ENCODE data around the gene ZNF688.
"Not testable (repeated sequence)": the region's sequence is repeated elsewhere in the genome, so short reads cannot be mapped to it uniquely, and the experiment has no call there.

ZNF688 gene

DNA sequence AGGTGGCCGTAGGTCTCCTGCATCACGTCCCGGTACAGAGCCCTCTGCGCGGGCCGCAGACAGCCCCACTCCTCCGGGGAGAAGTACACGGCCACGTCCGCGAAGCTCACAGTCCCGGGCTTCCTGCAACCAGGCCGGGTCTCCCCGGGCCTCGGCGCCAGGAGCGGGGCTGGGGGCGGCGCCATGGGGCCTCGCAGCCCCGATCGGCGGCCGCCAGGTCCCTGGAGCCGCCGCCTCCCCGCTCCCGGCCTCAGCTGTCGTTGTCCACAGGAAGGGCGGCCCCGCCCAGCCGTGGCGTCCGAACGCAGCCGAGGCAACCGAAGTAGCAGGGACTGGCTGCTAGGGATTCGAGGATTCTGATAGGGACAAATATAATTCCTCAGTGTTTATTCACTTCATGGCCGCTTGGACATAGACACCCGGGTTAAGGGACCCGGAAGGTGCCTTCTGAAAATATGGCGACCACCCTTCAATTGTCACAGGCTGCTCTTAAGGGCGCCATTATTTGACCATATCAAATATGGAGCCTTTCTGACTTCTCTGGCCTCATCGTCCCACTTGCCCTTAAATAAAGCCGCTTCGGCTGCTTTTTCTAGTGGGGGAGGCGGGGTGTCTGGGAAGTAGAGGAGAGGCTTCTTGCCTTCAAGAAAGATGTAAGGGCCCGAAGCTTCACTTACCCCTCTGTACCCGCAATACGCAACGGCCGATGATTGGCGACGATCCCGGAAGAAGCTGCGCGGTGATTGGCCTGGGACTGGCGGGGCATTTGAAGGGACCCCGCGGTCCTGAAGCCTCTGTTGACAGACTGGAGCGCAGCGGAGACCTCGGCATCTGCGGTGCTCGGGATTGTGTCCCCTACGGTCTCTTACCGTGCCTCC lies at the start of gene ZNF688:
Gene ZNF688, minus strand, starts transcription at position 270 of the 878 bp plus-strand sequence. Its CDS starts 85 bp downstream, at position 185.
- DNase-seq (ENCODE audit: low read depth in 2 of 2), result peak; percentile 88 to 89

DNA sequence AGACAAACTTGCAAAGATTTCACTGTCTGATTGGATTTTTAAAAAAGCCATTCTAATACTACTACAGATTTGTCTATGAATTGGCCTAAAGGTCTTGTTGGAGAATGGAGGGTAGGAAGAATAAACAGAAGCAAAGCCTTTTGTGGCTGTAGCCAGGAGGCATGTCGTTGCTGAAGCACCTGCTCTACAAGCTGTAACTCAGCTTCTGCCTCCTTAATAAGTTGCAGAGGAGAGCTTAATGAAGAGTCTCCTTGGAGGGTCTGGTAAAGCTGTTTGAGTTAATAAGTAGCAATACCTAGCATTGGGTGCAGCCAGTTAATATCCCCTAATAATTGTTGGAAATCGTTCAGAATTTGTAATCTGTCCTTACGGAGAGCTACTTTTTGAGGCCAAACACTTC lies 48.7 kb upstream of the ZNF688 start:
- no peak for DNase-seq (ENCODE audit: low read depth in 2 of 2)

DNA sequence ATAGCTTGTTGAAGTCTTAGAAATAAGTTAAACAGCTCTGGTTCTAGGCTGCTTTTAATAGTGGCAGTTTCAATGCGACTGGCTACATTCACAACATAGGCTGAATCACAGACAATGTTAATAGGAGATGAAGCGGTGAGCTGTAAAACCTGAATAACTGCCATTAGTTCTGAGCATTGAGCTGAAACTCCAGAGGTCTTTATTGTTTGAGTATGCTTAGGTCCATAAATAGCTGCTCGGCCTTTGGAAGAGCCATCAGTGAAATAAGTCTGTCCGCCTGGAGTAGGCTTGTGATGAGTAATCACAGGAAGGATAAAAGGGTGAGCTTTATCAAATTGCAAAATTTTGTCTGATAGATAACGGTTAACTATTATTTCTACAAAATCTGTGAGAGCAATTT lies 48.1 kb upstream of the ZNF688 start:
- no peak for DNase-seq (ENCODE audit: low read depth in 2 of 2)

DNA sequence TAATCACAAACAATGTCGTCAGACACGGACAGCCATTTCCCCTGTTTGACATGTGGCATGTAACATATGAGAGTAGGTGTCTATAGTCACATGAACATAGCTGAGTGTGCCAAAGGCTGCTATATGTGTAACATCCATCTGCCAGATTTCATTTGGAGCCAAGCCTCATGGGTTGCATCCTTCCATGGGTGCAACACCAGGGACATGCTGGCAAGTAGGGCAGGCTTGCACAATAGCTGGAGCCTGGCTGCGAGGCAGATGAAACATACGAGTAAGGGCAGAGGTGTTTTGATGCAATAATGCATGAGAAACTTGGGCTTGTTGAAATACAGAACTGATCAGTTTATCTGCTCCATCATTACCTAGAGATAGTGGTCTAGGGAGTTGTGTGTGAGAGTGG lies 47.7 kb upstream of the ZNF688 start:
- no peak for DNase-seq (ENCODE audit: low read depth in 2 of 2)

DNA sequence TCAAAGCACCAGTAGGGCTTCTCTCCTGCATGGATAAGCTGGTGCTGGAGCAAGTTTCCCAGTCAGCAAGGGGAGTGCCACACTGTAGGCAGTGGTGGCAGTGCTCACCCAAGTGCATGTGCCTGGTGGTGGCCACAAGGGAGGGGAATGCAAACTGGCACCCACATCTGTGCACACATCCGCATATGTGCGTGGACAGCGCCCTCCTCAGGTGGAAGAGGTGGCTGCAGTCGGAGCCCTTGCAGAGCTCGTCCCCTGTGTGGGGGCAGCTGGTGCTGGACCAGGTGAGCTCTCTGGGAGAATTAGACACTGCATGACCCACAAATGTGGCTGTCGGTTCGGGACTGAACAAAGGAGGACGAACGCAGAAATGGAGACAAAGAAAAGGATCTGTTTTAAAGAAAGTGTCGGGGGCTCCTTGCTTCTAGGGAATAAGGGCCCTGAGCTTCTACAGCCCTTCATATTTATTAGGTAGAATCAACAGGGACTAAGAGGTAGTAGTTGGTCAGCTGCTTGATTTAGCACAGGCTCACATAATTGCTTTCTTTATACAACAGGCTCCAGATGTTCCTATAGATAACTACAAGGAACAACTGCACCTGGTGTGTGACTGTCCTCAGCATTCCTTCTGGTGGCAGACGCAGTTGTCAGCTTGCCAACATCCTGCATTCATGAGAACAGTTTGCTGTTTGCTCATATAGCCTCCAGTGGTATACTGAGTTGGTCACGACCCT lies 44.0 kb upstream of the ZNF688 start:
- peak; percentile 83 for DNase-seq (ENCODE audit: low read depth in 2 of 2)

DNA sequence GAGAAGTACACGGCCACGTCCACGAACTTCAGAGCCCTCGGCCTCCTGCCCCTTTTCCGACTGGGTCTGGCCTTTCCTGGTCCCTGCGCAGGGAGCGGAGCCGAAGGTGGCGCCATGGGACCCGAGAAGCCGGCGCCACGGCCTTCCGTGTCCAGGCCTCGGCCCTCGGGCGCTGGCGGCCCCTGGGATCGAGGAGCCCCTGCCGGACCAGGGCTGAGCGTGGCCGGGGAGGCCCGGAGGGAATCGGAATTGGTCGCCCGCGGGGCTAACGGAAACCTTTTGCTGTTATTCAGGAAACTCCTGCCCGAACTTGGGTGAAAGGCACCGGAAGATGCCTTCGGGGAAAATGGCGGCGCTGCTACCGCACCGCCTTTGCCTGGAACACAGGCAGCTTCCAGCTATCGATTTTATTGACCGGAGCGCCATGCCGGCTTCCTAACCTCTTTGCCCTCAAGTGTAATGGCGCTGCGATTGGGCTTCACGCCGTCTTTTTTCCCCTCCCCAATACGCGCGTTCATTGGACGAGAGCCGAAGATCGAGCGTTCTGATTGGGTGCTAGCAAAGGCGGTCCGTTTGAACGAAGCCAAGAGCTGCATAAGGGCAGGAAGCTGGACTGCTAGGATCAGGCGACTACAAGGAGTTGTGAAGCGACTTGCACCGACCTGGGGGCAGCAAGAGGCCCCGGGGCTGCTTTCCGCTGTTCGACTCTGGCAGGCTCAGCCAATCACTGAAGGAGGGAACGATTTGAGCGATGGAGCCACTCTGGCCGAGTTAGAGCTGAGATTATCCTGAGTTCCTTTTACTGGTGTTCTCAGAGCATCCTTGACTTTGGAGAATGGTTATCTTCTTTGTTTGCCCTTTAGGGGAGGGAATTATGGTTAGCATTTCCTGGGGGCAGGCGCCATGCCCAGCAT lies 38.7 kb upstream of the ZNF688 start, which contains the start of gene ZNF689:
Gene ZNF689, minus strand, starts transcription at position 464 of the 914 bp plus-strand sequence. Its CDS starts 348 bp downstream, at position 116.
- DNase-seq (ENCODE audit: low read depth in 2 of 2), result peak; percentile 91 to 93

DNA sequence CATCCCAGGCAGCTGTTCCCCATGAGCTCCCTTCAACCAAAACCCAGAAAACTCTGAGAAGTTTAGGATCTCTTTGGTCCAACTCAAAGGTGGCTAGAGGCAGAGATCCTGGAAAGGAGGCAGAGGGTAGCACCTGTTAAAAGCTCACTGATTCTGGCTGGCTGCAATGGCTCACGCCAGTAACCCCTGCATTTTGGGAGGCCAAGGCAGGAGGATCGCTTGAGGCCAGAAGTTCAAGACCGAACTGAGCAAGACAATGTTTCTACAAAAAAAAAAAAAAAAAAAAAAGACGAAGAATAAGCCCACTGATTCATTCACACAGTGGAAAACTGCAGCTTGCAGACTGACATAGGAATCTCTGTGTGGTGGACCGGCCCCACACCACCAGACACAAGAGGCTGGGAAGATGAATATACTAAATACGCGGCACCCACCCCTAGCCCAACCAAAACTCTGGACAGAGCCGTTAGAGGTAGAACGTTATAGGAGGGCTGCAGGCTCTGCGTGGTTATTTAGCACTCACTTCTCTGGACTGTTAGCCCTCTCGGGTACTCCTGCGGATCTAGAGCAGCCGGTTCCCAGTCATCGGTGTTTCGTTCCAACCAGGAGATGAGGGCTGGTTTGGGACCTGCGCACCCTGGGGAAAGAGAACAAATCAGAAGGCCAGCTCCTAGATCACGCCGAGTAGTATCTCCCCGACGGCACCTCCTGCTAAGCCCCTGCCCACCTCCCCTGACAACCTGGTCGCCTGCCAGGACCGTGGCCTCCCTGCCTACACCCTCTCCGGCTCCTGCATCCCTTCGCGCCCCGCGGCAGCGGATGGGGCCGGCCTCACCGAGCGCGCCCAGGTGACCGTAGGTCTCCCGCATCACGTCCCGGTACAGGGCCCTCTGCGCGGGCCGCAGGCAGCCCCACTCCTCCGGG lies 37.8 kb upstream of the ZNF688 start:
- peak in 1 of 2 donors; percentile 21 for DNase-seq (ENCODE audit: low read depth in 2 of 2)

DNA sequence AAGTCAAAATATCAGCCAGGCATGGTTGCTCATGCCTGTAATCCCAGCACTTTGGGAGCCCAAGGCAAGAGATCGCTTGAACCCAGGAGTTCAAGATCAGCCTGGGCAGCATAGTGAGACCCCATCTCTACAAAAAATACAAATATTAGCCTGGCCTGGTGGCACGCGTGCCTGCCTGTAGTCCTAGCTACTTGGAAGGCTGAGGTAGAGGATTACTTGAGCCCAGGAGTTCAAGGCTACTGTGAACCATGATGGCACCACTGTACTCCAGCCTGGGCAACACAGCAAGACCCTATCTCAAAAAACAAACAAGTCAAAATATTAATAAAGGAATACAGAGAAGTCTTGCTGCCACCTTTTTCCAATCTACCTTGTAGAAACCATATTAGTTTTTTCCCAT lies 34.5 kb upstream of the ZNF688 start:
- no peak for DNase-seq (ENCODE audit: low read depth in 2 of 2)

DNA sequence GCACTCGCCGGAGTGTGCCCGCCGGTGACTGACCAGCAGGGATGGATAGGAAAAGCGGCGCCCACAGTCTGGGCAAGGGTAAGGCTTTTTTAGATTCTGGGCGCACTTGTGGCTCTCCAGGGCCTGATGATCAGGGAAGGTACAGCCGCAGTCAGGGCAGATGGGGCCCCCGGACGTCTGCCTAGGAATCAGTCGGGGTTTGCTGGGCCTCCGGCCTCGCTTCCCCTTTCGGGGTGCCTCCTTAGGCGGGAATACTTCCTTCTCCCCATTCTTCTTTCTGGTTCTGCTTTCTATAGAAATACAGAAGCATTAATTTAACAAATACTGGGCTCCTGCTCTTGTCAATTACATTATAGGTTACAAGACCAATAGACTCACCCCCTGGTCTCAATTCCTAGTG lies 33.6 kb upstream of the ZNF688 start:
- DNase-seq (ENCODE audit: low read depth in 2 of 2), result no peak

DNA sequence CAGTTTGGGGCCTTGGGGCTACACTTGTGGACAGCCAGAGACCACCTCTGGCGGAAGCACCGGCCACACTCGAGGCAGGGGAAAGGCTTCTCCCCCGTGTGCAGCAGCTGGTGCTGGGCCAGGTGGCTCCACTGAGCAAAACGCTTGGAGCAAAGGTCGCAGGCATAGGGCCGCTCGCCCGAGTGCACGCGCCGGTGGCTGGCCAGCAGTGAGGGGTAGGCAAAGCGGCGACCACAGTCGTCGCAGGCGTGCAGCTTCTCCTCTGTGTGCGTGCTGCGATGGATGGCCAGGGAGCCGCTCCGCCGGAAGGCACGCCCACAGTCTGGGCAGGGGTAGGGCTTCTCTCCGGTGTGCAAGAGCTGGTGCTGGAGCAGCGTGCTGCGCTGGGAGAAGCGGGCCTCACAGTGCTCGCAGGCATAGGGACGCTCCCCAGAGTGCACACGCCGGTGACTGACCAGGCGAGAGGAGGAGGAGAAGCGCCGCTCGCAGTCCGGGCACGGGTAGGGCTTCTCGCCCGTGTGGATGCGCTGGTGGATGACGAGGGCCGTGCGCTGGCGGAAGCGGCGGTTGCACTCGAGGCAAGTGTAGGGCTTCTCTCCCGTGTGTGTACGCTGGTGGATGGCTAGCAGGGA lies 32.9 kb upstream of the ZNF688 start:
- no peak for DNase-seq (ENCODE audit: low read depth in 2 of 2)

DNA sequence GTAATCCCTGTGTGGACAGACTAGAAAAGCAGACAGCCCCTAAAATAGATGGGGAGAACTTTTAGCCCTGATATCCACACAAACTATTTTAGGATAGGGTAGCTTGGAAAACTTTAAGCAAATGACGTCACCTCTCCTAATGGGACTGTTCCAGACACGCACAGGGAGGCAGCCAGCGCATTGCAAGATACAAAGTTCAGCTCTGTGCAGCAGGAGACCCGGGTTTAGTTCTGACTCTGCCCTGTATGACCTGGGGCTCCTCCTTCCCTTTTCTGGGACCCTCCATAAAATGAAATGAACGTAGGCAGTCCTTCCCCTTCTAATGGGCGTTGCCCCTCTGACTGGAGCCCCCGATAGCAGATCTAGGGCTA lies 32.4 kb upstream of the ZNF688 start:
- no peak for DNase-seq (ENCODE audit: low read depth in 2 of 2)

DNA sequence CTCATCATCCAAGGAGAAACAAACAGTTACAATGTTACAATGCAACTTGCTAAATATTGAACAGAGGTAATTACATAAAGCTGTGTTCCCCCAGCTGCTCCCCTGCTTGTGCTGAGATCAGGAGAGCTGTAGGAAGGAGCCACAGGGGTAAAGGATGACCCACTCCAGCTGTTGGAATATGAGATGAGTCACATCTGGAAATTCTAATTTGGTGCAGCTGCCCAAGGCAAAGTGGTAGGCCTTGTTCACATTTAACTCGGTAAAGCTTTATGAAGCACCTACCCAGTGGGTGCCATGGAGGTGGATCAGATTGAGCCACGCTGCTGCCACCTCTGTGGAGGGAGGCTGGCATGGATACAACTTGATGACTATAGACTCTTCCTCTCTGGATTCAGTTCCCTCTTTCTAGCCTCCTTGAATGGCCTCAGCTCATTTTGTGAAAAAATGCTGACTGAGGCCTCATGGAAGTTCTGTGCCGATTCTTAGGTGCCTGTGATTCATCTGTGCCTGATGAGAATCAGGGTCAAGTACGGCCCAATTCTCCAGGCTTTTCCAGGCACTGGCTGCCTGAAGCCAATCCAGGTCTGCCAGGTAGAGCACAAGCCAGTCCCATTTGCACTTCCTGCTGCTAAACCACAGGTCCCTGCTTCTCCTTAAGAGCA lies 31.2 kb upstream of the ZNF688 start:
- DNase-seq (ENCODE audit: low read depth in 2 of 2), result no peak

DNA sequence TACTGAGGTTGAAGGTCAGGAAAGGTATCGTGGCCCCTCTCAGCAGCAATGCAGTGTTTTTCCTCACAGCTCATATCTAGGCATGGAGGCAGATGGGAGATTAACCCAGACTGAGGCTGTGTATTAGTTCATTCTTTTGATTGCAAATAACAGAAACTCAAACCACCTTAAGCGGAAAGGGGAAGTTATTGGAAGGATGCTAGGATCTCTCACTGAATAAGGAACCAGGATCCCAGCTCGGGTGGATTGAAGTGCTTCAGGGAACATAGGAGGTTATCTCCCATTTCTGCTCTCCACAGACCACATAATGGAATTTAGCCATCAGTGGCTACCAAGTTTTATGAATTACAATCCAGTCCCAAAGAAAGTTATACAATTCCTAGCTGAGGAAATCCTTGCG lies 30.5 kb upstream of the ZNF688 start:
- no peak for DNase-seq (ENCODE audit: low read depth in 2 of 2)

DNA sequence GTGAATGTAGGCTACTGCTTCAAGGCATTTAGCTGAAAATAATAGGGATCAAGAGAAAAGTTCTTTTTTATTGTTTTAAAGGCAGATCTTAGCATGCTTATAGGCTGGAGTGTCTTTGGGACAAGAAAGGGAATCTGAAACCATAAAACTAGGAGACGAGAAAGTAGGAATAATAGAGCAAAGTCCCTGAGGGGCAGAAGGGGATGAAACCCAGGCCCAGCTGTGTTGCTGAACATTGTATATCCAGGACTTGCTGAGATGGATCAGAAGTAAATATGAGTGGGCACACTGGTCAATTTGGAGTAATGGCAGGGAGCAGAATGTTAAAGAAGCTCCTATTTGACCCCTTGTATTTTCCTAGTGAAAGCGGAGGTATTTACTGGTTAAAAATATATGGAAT lies 29.4 kb upstream of the ZNF688 start:
- no peak for DNase-seq (ENCODE audit: low read depth in 2 of 2)

DNA sequence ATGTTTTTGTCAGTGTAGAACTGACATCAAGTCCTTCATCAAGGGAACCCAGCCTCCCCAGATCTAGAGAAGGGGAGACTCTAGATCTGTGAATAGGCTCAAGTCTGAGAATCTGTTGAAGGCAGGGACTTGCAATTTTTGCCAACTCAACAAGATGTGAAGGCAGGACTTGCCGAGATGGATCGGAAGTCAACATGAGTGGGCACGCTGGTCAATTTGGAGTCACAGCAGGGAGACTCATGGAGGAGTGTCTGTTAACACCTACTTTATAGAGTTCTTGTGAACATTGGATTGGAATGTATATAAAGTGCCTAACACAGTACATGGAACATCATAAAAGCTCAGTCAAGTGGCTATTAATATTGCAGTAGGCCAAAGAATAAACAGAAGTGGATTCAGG lies 28.7 kb upstream of the ZNF688 start:
- no peak for DNase-seq (ENCODE audit: low read depth in 2 of 2)

DNA sequence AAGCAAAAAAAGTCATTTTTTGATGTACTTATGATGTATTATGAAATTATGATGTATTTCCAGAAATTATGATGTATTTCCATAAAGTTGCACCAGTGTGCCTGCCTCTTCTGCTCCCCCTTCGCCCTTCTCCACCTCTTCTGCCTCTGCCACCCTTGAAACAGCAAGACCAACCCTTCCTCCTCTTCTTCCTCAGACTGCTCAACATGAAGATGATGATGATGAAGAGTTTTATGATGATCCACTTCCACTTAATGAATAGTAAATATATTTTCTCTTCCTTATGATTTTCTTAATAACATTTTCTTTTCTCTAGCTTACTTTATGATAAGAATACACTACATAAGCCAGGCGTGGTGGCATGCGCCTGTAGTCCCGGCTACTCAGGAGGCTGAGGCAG lies 21.4 kb upstream of the ZNF688 start:
- DNase-seq (ENCODE audit: low read depth in 2 of 2), result no peak

DNA sequence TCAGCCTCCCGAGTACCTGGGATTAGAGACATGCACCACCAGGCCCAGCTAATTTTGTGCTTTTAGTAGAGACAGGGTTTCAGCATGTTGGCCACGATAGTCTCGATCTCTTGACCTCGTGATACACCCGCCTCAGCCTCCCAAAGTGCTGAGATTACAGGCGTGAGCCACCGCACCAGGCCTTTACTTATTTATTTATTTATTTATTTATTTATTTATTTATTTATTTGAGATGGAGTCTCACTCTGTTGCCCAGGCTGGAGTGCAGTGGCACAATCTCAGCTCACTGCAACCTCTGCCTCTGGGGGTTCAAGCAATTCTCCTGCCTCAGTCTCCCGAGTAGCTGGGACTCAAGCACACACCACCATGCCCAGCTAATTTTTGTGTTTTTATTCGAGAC lies 19.4 kb upstream of the ZNF688 start:
- DNase-seq (ENCODE audit: low read depth in 2 of 2), result not testable (repeated sequence)

DNA sequence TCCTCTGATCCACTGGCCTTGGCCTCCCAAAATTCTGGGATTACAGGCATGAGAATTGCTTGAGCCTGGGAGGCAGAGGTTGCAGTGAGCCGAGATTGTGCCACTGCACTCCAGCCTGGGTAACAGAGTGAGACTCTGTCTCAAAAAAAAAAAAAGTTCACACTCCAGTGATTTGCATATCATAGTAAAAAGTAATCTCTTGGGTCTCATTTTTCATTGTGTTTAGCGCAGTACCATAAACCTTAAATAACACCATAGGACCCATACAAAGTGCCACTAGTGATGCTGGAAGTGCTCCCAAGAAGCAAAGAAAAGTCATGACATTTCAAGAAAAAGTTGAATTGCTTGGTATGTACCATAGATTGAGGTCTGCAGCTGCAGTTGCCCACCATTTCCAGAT lies 18.1 kb upstream of the ZNF688 start:
- DNase-seq (ENCODE audit: low read depth in 2 of 2), result not testable (repeated sequence)

DNA sequence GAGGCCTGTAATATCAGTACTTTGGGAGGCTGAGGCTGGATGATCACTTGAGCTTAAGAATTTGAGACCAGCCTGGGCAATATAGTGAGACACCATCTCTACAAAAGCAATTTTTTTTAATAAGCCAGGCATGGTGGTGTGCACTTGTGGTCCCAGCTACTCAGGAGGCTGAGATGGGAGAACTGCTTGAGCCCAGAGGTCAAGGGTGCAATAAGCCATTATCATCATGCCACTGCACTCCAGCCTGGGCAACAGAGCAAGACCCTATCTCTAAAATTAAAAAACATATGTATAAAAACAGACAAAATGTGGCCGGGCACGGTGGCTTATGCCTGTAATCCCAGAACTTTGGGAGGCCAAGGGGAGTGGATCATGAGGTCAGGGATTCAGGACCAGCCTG lies 17.1 kb upstream of the ZNF688 start:
- DNase-seq (ENCODE audit: low read depth in 2 of 2), result no peak
